NCI-H345 (cell line): ENCODE data around the gene XYLT1.

Experiments used
- DNase-seq: peaks from one replicate; lab custom pipeline; 2025; lab: John Stamatoyannopoulos, UW

Gene XYLT1

DNA sequence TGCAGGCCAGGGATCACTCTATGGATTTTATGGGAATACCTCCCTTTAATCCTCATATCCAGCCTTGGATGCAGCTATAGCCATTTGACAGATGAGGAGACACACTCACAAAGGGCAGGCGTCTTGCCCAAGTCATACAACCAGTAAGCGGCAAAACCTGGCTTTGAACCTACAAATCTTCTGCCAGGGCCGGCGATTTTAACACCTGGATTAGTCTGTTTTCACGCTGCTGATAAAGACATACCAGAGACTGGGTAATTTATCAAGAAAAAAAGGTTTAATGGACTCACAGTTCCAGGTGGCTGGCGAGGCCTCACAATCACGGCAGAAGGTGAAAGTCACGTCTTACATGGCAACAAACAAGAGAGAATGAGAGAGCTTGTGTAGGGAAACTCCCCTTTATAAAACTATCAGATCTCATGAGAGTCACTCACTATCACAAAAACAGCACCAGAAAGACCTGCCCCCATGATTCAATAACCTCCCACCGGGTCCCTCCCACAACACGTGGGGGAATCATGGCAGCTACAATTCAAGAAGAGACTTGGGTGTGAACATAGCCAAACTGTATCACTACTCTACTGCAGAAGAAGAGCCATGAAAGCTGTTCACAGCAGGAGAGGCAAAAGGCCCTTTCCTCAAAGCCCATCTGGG lies 67.5 kb downstream of the XYLT1 start:
- DNase-seq: no peak

DNA sequence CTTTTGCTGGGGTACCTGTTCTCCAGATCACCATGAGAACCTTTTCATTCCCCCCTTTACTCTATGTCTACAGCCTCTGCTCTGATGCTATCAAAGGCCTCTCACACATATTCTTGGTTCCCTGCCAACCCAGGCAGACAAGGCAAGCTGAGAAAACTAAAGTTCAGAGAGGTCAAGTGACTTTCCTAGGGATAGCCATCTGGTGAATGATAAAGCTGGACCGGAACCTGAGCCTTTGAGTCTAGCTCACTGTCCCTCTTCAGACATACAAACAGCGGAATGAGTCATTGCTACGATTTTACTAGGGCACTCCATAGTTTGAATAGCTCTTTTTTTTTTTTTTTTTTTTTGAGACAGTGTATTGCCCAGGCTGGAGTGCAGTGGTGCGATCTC lies 73.3 kb downstream of the XYLT1 start:
- DNase-seq: peak; percentile 79

DNA sequence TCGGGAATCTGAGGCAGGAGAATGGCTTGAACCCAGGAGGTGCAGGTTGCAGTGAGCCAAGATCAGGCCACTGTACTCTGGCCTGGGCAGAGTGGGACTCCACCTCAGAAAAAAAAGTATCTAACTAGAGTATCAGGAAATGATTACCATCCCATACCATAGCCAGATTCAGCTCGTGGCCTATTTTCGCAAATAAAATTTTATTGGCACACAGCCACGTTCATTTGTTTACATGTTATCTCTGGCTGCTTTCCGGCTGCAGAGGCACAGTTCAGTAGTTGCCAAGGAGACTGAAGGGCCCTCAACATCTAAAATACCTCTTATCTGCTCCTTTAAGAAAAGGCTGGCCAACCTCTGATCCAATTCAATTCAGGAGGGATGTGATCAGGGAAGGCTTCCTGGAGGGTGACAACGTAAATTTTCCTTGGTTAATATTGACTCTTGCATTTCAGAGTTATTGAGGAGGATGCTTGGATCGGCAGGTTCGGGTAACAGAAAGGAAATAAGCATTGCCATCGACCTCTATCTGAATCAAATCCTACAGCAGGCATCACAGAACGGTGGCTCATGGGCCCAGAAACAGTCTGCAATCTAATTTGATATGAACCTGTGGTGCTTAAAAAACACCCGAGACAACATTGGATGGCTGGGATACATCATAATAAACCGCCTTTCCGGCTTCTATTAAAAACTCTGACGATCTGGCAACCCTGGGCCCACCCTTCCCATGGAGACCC lies 73.8 kb downstream of the XYLT1 start:
- peak; percentile 91 for DNase-seq

DNA sequence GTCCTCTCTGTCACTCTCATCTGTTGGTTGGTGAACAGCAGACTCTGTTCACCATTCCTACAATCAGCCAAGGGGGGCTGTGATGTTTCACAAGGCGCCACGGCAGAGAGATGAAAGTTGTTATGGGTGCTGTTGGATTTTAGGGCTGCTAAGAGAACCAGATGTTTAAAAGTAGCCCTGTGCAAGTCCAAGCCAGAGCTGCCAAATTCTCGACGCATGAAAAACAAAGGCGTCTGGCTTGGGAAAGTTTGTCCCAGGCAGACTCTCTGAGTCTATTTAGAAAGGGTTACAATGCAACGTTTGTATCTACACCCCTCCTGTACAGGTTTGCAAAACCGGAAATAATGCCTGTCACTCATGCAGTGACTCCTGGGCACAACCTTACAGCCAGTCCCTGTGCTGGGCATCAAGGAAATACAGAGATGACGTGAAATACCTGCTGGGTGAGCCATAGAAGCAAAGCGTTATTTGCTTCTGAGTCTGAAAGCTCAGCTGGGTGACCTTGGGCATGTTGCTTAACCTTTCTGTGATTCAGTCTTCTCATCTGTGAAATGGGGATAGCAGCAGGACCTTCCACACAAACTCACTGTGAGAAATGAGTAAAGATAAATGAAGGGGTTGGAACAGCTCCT lies 74.8 kb downstream of the XYLT1 start:
- DNase-seq: no peak

DNA sequence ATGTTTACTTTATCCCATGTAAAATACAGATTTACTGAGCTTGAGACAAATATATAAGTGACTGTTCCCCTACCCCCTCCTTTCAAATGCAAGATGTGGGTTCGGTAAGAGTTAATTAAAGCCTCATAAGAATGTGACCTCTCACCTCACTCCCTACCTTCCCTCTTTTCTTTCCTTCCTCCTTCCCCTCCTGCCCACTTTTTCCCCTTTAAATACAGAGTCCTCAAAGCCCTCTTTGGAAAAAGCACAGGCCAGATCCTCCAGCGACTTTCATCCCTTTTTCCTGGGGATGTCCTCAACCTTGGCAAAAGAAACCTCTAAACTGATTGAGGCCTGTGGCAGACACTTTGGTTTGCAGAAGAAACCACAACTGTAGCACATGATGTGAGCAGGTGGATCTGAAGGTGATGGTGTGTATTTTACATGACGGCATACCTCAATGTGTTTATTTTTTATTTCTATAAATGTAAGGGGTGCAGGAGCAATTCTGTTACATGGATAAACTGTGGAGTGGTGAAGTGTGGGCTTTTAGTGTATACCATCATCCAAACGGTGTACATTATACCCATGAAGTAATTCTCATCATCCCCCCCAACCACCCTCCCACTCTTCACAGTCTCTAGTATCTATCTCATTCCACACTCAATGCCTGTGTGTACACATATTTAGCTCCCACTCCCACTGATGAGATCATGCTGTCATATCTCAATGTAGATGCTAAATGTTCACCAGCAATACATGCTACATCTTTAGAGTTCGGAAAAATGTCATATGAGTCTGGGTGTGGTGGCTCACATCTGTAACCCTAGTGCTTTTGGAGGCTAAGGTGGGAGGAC lies 77.7 kb downstream of the XYLT1 start:
- DNase-seq: no peak

DNA sequence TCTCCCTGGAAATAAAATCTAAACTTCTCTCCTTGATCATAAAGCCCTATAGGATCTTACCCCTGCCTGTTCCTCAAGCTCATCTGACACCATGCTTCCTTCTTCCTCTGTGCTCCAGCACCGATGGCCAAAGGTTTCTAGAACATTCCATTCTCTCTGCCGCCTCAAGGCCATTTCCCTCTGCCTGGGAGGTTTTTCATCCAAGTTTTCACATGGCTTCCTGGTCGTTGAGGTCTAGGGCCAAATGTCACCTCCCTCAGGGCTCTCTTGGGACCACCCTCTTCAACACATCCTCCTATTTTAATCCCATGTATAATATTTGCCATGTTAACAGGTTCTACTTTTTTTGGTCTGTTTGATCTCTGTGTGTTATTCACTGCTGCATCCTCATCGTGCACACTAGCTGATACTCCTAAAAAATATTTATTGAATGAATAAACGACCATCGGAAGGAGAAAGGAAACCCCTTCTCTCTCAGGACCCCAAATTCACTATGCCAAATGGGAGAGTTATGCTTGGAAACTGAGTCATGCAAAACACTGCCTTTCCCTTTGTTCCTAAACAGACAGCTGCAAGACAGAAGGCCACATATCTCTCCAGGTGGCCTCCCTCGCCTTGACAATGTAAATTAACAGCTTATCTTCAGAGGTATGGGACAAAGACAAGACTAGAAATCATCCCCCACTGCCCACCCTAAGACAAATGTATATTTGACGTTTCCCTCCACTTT lies 78.5 kb downstream of the XYLT1 start:
- DNase-seq: no peak

DNA sequence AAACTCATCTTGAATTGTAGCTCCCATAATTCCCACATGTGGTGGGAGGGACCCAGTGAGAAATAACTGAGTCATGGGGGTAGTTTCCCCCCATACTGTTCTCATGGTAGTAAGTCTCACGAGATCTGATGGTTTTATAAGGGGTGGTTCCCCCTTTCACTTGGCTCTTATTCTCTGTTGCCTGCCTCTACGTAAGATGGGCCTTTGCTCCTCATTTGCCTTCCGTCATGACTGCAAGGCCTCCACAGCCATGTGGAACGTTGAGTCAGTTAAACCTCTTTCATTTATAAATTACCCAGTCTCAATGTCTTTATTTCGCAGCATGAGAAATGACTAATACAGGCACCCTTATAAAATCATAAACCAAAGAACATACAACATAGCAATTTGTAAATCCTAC lies 79.0 kb downstream of the XYLT1 start:
- DNase-seq: no peak

DNA sequence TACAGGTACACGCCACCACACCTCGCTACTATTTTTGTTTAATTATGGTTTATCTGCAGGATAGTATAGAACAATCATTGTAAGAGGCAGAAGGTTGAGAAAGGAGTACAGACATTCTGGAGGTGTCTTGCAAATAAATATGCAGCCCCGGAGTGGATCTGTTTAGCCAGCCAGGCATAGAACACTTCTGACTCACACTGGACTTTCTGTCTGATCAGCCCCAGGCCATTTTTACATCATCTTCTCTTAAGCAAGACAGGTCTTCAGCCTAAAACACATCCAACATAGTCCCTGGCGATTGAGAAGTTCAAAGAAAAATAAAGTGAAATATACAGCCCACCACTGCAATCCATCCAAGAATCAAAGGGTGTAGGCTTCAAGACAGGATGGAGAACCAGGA lies 81.4 kb downstream of the XYLT1 start:
- no peak for DNase-seq

DNA sequence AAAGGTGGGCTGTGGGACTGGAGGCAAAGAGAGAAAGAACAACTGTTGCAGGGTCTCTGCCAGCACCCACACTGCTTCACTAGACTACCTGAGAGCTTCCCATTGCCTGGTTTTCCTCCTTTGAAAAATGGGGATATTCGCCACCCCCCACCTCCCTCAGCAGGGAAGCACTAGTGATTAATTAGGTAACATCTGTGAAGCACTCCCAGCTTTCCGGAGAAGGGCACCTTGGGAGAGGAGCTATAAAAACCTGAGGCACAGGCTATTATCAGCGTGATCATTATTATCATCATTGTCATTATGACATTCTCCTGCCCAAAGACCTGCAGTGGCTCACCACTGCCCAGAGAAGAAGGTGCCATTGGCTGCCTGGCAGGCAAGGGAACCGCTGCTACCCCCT lies 83.5 kb downstream of the XYLT1 start:
- no peak for DNase-seq

DNA sequence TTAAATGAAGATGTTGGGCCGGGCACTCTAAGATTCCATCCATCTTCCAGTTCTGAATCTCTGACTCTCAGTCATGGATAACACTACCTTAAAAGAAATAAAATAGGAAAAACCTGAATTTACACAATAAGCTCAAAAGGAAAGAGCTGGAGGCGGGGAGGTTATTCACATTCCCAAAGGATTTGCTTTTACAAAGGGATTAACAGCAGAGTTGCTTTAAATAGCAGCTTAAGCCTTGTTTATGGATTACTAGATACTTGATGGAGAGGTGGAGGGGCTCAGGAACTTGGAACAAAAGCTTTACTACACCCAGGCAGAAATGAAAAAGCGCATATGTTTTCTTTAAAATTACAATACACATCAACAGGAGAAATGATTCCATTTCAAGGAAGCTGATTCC lies 84.5 kb downstream of the XYLT1 start:
- DNase-seq: no peak

DNA sequence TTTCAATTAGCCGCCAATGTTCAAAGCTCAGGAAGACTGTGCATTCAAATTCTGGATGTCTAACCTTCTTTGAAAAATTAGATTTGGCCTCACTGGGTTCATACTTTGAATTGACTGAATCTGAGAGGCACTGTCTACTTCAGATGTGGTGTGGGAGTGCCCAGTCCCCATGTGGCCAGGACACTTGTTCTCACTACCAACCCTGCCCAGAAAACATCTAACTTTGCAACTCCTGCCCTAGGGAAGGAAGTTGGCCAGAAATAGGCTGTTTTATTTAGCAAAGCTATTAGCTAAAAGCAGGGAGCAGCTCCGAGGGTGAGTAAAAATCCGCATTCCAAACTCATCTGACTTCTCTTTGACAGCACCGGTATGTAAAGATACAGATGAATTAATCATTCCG lies 86.3 kb downstream of the XYLT1 start:
- DNase-seq: no peak

DNA sequence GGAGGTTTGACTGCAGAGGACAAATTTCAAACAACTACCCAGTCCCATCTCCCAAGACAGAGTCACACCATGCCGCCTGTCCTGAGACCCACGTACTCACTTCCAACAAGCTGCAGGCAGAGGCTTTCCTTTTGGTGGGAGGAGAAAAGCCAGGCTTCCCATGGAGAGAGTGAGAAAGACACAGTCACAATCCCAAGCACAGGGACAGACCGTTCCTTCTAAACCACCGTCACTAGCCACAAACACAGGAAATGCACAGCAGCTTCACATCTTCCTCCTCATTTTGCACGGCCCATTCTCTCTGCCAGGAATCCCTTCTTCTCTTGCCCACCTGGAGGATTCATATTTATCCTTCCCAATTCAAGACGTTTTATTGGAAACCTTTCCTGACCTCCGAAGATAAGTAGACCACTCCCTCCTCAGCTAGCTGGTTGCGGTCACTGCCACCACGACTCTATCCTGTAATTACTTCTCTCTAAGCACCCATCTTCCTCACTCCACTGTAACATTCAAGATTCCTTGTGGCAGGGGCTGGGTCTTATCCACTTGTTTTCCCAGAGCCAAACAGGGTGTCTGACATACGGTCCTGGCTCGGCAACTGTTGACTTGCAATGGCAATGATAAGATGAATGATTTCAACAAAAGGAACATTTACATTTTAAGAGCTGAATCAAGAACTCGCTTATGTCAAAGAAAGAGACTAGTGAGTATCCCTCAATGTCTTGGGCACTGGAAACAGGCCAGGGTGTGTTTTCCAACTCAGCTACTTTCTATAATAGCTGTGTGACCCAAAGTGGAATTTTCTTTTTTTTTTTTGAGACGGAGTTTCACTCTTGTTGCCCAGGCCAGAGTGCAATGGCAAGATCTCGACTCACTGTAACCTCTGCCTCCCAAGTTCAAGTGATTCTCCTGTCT lies 87.6 kb downstream of the XYLT1 start:
- DNase-seq: no peak

DNA sequence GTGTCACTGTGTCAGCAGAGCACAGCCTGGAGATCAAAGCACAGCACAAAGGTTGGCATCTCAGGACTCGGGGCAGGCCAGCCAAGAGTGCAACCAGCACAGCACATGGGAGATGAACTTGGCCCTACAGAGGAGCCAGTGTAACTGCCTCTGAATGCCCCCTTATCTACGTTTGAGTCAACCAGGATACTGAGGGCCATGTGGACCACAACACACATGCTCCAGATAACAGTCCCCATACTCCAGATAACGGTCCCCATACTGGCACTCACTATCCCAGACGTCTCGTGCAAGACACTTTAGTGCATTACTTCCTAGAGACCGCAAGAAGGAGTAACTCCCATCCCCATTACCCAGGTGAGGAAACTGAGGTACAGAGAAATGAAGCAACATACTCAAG lies 88.2 kb downstream of the XYLT1 start:
- DNase-seq: no peak

DNA sequence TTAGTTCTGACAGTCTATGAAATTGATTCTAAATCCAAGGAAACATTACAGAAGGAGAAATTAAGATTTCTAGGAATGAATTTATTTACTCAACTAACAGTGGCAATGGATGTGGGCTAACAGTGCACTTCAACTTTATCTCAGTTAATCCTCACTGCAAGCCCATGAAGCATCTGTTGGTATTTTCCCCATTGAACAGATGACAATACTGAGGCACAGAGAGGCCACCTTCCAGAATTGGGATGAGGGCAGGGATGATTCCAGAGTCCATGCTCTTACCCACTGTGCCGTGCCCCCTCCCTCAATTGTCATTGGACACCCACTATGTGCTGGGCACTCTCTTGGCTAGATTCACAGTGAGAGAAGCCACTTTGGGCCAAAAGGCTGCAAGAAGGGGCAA lies 89.0 kb downstream of the XYLT1 start:
- DNase-seq: no peak

DNA sequence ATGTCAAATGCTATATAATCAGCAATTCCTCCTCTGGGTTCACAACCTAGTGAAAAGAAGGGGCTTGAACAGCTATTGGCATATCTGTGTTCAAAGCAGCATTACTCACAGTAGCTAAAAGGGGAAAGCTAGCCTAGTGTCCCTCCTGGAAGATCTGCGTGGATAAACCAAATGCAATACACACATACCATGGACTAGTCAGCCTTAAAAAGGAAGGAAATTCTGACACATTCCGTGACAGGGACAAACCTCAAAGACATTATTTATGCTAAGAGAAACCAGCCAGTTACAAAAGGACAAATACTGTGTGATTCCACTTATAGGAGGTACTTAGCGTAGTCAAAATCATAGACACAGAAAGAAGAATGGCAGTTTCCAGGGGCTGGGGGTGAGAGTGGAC lies 90.1 kb downstream of the XYLT1 start:
- no peak for DNase-seq

DNA sequence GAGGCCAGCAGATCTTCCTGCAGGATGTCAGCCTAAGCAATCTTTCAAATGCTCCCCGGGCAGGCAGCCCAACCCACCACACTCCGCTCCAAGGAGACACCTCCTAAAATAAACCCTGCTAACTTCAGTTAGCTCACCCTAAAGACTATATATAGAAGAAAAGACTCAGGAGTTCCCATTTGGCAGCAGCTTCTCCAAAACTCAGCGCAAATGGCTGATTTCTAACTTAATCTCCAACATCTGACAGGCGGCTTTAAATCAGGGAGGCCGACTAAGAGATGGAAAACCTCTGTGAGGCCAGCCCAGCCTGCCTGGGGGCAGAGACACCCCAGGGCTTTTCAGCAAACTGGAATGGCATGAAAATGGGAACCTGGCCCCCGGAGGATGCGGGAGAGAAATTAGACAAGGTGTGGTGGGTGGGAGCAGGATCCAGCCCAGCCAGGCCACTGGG lies 91.6 kb downstream of the XYLT1 start:
- no peak for DNase-seq

DNA sequence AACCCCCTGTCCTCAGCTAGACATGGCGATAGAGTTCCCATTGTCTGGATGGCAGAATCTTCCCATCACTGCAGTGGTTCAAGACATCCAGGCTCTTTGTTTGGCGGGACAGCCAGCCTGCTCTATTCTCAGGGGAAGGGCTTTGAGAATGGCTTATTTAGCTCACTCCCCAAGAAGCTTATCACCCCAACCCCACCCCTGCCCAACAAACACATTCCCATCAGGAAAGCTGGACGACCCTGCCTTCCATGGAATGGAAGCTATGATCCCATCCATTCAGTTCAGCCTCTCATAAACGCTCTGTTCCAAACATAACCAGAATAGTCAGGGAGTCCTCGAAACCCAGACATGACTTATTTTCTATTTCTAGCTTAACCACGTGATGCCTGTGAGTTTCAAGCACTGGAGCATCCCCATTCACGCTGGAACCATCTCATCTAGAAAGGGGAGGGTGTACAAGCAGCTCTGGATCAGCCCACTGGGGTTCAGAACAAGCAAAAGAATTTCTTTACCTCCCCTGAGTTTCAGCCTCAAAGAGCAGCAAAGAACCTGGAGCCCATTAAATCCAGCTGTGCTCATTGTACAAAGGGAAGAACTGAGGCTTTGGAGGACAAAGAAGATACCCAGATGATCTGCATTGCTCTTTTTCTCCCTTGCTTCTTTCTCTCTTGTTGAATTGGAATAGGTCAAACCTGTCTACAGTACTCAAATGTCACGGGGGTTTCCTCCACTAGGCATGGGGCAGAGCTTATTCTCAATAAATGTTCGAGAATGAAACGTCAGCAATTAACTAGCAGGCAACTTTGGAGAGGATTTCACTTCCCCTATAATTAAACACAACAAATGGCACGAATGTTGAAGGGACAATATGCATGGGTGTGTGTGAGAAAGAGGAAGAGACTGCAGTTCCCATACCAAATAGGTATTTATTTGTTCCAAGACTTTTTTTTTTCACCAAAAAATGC lies 93.1 kb downstream of the XYLT1 start:
- no peak for DNase-seq

DNA sequence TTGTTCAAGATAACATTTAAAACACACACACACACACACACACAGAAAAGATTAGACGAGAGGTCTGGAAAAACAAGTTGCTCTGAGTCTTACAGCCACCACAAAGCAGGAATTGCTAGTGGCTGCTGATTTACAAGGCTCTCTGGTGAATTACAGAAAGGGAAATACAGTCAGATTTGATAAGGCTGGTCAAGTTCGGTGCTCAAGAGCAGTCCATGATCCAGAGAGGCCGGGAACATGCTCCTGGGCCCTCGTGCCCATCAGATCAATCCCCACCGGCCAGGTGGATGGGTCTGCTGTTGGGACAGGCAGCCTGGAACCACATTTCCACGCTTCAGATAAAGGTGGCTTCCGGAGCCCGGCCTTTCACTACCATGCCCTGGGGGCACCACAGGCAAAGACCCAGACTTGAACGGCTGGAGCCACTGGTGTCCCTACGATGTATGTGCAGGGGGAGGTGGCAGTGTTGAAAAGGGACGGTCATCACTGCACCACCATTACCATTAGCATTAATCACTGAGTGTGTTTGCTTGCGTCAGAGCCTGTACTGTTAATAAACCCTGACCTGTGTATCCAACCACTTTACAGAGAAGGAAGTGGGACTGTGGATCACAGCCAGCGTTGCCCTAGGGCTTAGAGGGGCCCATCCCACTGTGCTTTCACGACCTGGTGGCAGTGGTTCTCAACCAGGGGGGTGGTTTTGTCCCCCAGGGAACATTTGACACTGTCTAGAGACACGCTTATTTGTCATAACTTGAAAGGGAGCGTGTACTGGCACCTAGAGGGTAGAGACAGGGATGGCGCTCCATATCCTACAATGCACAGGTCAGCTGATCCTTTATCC lies 95.1 kb downstream of the XYLT1 start:
- no peak for DNase-seq
